ENCODE measurements around the gene SULT1A4. TPM values are rescaled to one million over a fixed set of nuclear protein-coding genes. Genes with fewer than 3 reads are reported as not detected.
"Not testable (repeated sequence)": the region's sequence is repeated elsewhere in the genome, so short reads cannot be mapped to it uniquely, and the experiment has no call there.

The SULT1A4 gene
- 1 to 10 TPM; 1.2 to 1.6 TPM for total RNA-seq

DNA sequence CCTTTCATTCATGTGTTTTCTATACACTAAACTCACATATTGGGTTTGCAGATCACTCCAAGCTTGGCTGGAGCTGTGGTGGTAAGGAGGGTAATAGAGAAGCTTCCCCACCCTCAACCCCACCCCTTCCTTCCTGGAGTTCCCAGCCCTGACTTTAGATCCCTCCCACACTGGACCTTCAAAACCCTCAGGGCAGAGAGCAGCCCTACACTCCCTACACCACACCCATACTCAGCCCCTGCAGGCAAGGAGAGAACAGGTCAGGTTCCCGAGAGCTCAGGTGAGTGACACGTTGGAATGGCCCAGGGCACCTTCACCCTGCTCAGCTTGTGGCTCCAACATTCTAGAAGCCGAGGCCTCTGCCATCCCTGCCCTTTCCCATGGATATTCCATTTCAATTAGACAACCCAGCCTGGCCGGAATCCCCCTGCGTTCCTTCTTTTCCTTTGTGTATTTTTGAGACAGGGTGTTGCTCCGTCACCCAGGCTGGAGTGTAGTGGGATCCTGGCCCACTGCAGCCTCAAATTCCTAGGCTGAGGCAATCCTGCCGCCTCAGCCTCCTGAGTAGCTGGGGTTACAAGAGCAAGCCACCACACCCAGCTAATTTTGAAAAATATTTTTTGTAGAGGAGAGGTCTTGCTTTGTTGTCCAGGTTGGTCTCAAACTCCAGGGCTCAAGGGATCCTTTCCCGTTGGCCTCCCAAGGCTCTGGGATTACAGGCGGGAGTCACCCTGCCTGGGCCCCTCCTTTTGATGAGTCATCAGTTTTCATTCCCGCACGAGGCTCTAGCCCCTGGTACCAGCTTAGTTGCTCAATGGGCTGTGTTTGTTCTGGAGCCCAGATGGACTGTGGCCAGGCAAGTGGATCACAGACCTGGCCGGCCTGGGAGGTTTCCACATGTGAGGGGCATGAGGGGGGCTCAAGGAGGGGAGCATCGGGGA is at the start of gene SULT1A4:
Gene SULT1A4 (plus strand): TSS at position 208 of the 941 bp plus-strand sequence. CDS start 1,473 bp downstream, outside the sequence.
- not testable (repeated sequence) for H3K9me3 Mint-ChIP-seq, H3K36me3 Mint-ChIP-seq, DNase-seq, H3K27me3 Mint-ChIP-seq, H3K27ac Mint-ChIP-seq, H3K4me3 Mint-ChIP-seq, H3K4me1 Mint-ChIP-seq

DNA sequence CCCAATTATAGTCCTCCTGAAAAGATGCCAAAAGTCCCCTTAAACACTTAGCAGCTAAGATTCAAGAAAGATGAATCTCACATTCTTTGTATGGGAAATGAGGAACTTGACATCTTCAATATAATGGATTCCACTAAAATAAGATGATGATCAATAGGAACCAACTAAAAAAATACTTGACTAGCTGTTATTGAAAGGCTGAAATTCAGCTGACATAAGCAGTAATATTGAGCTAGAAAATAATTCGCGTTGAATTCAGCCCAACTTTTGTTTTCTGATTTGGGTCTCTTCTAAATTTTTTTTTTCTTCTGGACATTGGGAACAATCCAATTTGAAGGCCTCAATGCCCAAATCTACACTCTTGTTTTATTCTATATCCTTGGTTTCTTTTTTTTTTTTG is 36.1 kb upstream of the SULT1A4 start:
- not testable (repeated sequence) for H3K9me3 Mint-ChIP-seq, H3K4me1 Mint-ChIP-seq, DNase-seq, H3K36me3 Mint-ChIP-seq, H3K27ac Mint-ChIP-seq, H3K27me3 Mint-ChIP-seq, H3K4me3 Mint-ChIP-seq

DNA sequence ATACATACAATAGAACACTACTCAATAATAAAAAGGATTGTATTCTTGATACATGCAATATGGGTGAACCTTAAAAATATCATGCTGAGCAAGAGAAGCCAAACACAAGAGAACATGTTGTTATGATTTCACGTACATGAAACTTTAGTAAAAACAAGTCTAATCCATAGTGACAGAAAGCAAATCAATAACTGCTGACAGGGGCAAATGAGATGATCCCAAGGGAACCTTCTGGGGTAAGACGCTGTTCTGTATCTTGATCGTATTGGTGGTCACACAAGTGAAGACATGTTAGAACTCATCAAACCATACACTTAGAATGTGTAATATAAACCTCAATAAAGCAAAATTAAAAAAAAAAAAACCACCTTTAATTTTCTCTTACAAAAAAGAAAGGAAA is 34.3 kb upstream of the SULT1A4 start:
- not testable (repeated sequence) for H3K4me1 Mint-ChIP-seq, DNase-seq, H3K9me3 Mint-ChIP-seq, H3K27me3 Mint-ChIP-seq, H3K36me3 Mint-ChIP-seq, H3K4me3 Mint-ChIP-seq, H3K27ac Mint-ChIP-seq

- not testable (repeated sequence) for H3K36me3 Mint-ChIP-seq, H3K9me3 Mint-ChIP-seq, H3K4me3 Mint-ChIP-seq
Measured at GRCh38 chr16:29453754-29454153, 6.0 kb upstream of the SULT1A4 start.

GRCh38 chr16:29454269-29454668 is 5.4 kb upstream of the SULT1A4 start, which contains the start of the genes BOLA2 and SLX1B:
Gene BOLA2, minus strand, starts transcription at chr16:29454351. Its CDS starts 98 bp downstream, at chr16:29454253.
Gene SLX1B, plus strand, starts transcription at chr16:29454533.
- H3K27me3 Mint-ChIP-seq, H3K36me3 Mint-ChIP-seq, H3K4me1 Mint-ChIP-seq, H3K9me3 Mint-ChIP-seq, DNase-seq, H3K27ac Mint-ChIP-seq, H3K4me3 Mint-ChIP-seq: not testable (repeated sequence)

More at GRCh38 chr16:29453754-29454153, 6.0 kb upstream of the SULT1A4 start:
- H3K4me1 Mint-ChIP-seq, H3K27me3 Mint-ChIP-seq, DNase-seq, H3K27ac Mint-ChIP-seq: not testable (repeated sequence)

- not testable (repeated sequence) for H3K27ac Mint-ChIP-seq, H3K9me3 Mint-ChIP-seq, H3K27me3 Mint-ChIP-seq, H3K4me3 Mint-ChIP-seq, H3K36me3 Mint-ChIP-seq, DNase-seq, H3K4me1 Mint-ChIP-seq
Measured at GRCh38 chr16:29454828-29455227, 4.9 kb upstream of the SULT1A4 start.

DNA sequence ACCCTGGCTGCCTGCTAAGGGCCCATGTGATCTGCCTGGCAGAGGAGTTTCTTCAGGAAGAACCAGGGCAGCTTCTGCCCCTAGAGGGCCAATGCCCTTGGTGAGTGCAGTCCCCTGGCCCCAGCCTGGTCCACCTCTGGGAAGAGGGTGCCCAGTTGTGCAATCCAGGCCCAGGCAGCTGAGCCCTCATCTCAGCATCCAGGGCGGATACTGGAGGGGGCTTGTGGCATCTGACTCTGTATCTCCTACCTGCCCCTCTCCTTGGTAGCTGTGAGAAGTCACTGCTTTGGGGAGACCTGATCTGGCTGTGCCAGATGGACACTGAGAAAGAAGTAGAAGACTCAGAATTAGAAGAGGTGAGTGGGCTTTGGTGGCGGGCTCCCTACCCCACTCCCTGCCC is 2.1 kb upstream of the SULT1A4 start:
- H3K36me3 Mint-ChIP-seq, H3K4me1 Mint-ChIP-seq, H3K9me3 Mint-ChIP-seq, H3K4me3 Mint-ChIP-seq, DNase-seq, H3K27ac Mint-ChIP-seq, H3K27me3 Mint-ChIP-seq: not testable (repeated sequence)

GRCh38 chr16:29460647-29461030 is 926 bp downstream of the SULT1A4 start:
- H3K9me3 Mint-ChIP-seq, H3K4me1 Mint-ChIP-seq, H3K4me3 Mint-ChIP-seq, H3K27ac Mint-ChIP-seq, H3K36me3 Mint-ChIP-seq, H3K27me3 Mint-ChIP-seq, DNase-seq: not testable (repeated sequence)

- H3K27ac Mint-ChIP-seq, H3K36me3 Mint-ChIP-seq, H3K27me3 Mint-ChIP-seq, H3K9me3 Mint-ChIP-seq, H3K4me3 Mint-ChIP-seq, DNase-seq, H3K4me1 Mint-ChIP-seq: not testable (repeated sequence)
Measured at GRCh38 chr16:29465985-29466824, 6.5 kb downstream of the SULT1A4 start.

DNA sequence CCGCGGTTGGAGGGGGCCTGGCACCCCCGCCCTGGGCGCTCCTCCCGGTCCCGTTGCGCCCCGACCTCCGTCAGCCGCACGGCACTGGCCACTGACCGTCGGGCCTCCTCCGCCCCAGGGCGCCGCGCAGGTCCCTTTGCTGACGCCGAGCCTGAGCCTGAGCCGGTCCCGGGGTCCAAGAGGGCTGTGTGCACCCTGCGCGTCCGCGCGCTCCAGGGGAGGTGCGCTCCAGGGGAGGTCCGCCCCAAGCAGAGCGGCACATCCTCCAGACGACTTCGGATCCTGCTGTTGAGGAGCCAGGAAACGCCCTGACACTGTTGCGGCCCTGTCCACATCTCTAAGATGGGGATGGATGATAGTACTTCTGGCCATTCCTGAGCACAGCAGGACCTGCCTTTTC is 7.2 kb downstream of the SULT1A4 start:
- H3K36me3 Mint-ChIP-seq, H3K4me1 Mint-ChIP-seq: not testable (repeated sequence)

GRCh38 chr16:29467654-29468366 is 8.1 kb downstream of the SULT1A4 start:
- H3K27ac Mint-ChIP-seq, H3K9me3 Mint-ChIP-seq, H3K27me3 Mint-ChIP-seq, DNase-seq, H3K4me3 Mint-ChIP-seq, H3K36me3 Mint-ChIP-seq, H3K4me1 Mint-ChIP-seq: not testable (repeated sequence)

More for the DNA sequence above, 7.2 kb downstream of the SULT1A4 start:
- H3K9me3 Mint-ChIP-seq, H3K4me3 Mint-ChIP-seq, DNase-seq, H3K27ac Mint-ChIP-seq, H3K27me3 Mint-ChIP-seq: not testable (repeated sequence)

DNA sequence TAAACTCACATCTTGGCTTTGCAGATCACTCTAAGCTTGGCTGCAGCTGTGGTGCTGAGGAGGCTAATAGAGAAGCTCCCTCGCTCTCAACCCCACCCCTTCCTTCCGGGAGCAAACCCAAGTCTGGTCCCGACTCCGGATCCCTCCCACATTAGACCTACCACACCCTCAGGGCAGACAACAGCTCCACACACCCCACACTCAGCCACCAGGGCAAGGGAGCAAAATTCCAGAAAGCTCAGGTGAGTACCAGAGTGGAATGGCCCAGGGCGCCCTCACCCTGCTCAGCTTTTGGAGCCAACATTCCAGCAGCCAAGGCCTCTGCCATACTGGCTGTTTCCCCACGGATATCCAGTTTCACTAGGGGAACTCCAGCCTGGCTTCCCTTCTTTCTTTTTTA is 9.9 kb downstream of the SULT1A4 start:
- not testable (repeated sequence) for H3K9me3 Mint-ChIP-seq, H3K27me3 Mint-ChIP-seq, H3K4me1 Mint-ChIP-seq, H3K36me3 Mint-ChIP-seq, H3K27ac Mint-ChIP-seq, H3K4me3 Mint-ChIP-seq
- peak; percentile 15 for DNase-seq

- H3K36me3 Mint-ChIP-seq, H3K27me3 Mint-ChIP-seq, H3K27ac Mint-ChIP-seq, DNase-seq, H3K4me3 Mint-ChIP-seq, H3K4me1 Mint-ChIP-seq, H3K9me3 Mint-ChIP-seq: not testable (repeated sequence)
Measured at GRCh38 chr16:29472065-29472464, 12.4 kb downstream of the SULT1A4 start.

DNA sequence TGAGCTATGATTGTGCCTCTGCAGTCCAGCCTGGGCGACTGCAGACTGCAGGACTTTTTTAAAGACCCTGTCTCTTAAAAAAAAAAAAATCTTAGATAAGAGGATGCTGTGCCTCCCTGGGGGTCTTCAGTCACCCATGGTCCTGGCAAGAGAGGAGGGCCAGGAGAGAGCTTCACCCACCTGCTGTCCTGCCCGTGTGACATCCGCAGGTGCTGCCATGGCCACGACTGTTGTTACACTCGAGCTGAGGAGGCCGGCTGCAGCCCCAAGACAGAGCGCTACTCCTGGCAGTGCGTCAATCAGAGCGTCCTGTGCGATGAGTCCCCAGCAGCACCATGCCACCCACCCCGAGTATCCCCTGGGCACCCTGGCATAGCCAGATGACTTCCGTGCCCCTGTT is 22.6 kb downstream of the SULT1A4 start:
- not testable (repeated sequence) for H3K27me3 Mint-ChIP-seq, H3K4me1 Mint-ChIP-seq, H3K4me3 Mint-ChIP-seq, H3K36me3 Mint-ChIP-seq, DNase-seq, H3K9me3 Mint-ChIP-seq, H3K27ac Mint-ChIP-seq

- not testable (repeated sequence) for H3K4me3 Mint-ChIP-seq, H3K27me3 Mint-ChIP-seq, H3K27ac Mint-ChIP-seq, DNase-seq, H3K4me1 Mint-ChIP-seq, H3K9me3 Mint-ChIP-seq, H3K36me3 Mint-ChIP-seq
Measured at GRCh38 chr16:29506308-29506707, 46.6 kb downstream of the SULT1A4 start, which contains the start of gene NPIPB12. Gene NPIPB12, minus strand, starts transcription at chr16:29506408.
